GM12872 (cell line): Measurements from ENCODE around the gene PTGR2.

ENCODE experiments used
- CTCF ChIP-seq: IDR thresholded peaks from 3 replicates; pipeline ENCODE4 v1.5.1; 2011; ENCODE audit warnings: low read depth, mild to moderate bottlenecking, low read length, moderate library complexity; ENCODE audit not compliant: insufficient read depth

PTGR2 gene

GRCh38 chr14:73814153-73814552 lies 37.5 kb upstream of the PTGR2 start:
- TF ChIP-seq CTCF, result no peak

- TF ChIP-seq CTCF, result no peak
Measured at GRCh38 chr14:73815849-73816248, 35.8 kb upstream of the PTGR2 start.

- TF ChIP-seq CTCF, result no peak
Measured at GRCh38 chr14:73816393-73816816, 35.2 kb upstream of the PTGR2 start.

GRCh38 chr14:73817020-73817655 lies 34.5 kb upstream of the PTGR2 start:
- no peak for TF ChIP-seq CTCF

GRCh38 chr14:73818821-73819220 lies 32.8 kb upstream of the PTGR2 start:
- no peak for TF ChIP-seq CTCF

- no peak for TF ChIP-seq CTCF
Measured at GRCh38 chr14:73820631-73821030, 31.0 kb upstream of the PTGR2 start.

- TF ChIP-seq CTCF, result no peak
Measured at GRCh38 chr14:73823339-73823885, 28.2 kb upstream of the PTGR2 start.

- no peak for TF ChIP-seq CTCF
Measured at GRCh38 chr14:73824127-73824526, 27.5 kb upstream of the PTGR2 start.
